ENCODE results near the gene ST6GALNAC6. TPM values are rescaled to one million over a fixed set of nuclear protein-coding genes. Genes with fewer than 3 reads are reported as not detected.

ST6GALNAC6 gene
- polyA plus RNA-seq (ENCODE audit: low read depth in 6 of 6): 10 to 100 TPM; 17.2 to 27.8 (median 19.8) TPM

- DNase-seq (peak; percentile 72), ATAC-seq (ENCODE audit: low read depth in 2 of 2) (peak; percentile 85 to 89)
- peaks cover 13 to 18% of the 10 kb centered on the region in 2 donors for H3K36me3 Mint-ChIP-seq
- H3K4me1 Mint-ChIP-seq: peaks cover 29 to 57% (median 45%) of the 10 kb centered on the region in 3 donors
- peaks cover 0 to 6% (median 3%) of the 10 kb centered on the region in 7 donors for H3K9me3 Mint-ChIP-seq
- H3K4me3 Mint-ChIP-seq: peak within 1 kb of the TSS; percentile 84 to 93 (median 86)
- peak within 1 kb of the TSS in 5 of 6 donors; percentile 33 to 90 (median 87) for H3K27ac Mint-ChIP-seq
- no peaks in the 10 kb centered on the region for H3K27me3 Mint-ChIP-seq
Observed at GRCh38 chr9:127899128-127899943, at the start of gene ST6GALNAC6. TSS of gene ST6GALNAC6 (minus strand) at chr9:127899603. CDS start at chr9:127897981, 1,622 bp downstream.

GRCh38 chr9:127947841-127948710 is 48.7 kb upstream of the ST6GALNAC6 start:
- Mint-ChIP-seq H3K4me1 (peaks cover 21 to 30% (median 29%) of the 10 kb centered on the region in 3 donors), H3K27ac (peak overlapping the region in 3 of 6 donors; percentile 47 to 69 (median 63)), H3K4me3 (no peak overlapping the region), H3K9me3 (no peaks in the 10 kb centered on the region), H3K27me3 (no peaks in the 10 kb centered on the region), H3K36me3 (no peaks in the 10 kb centered on the region)
- DNase-seq (no peak), ATAC-seq (ENCODE audit: low read depth in 2 of 2) (no peak)

GRCh38 chr9:127946728-127947127 is 47.3 kb upstream of the ST6GALNAC6 start:
- no peaks in the 10 kb centered on the region for H3K27me3 Mint-ChIP-seq
- H3K4me1 Mint-ChIP-seq: peaks cover 28 to 36% (median 35%) of the 10 kb centered on the region in 3 donors

GRCh38 chr9:127945942-127946341 is 46.5 kb upstream of the ST6GALNAC6 start:
- Mint-ChIP-seq H3K27ac (peak overlapping the region in 1 of 6 donors; percentile 37), H3K36me3 (no peaks in the 10 kb centered on the region), H3K4me1 (peaks cover 28 to 33% (median 32%) of the 10 kb centered on the region in 3 donors), H3K4me3 (no peak overlapping the region), H3K9me3 (no peaks in the 10 kb centered on the region), H3K27me3 (no peaks in the 10 kb centered on the region)
- DNase-seq: no peak
- no peak for ATAC-seq (ENCODE audit: low read depth in 2 of 2)

More at GRCh38 chr9:127946728-127947127, 47.3 kb upstream of the ST6GALNAC6 start:
- Mint-ChIP-seq H3K36me3 (no peaks in the 10 kb centered on the region), H3K9me3 (no peaks in the 10 kb centered on the region), H3K4me3 (no peak overlapping the region), H3K27ac (peak overlapping the region in 2 of 6 donors; percentile 56 to 69)
- ATAC-seq (ENCODE audit: low read depth in 2 of 2) (no peak), DNase-seq (no peak)

GRCh38 chr9:127945338-127945737 is 45.9 kb upstream of the ST6GALNAC6 start:
- no peaks in the 10 kb centered on the region for H3K9me3 Mint-ChIP-seq
- no peak for ATAC-seq (ENCODE audit: low read depth in 2 of 2)
- no peak for DNase-seq
- peaks cover 23 to 32% (median 27%) of the 10 kb centered on the region in 3 donors for H3K4me1 Mint-ChIP-seq
- H3K4me3 Mint-ChIP-seq: no peak overlapping the region
- H3K27me3 Mint-ChIP-seq: no peaks in the 10 kb centered on the region
- H3K36me3 Mint-ChIP-seq: no peaks in the 10 kb centered on the region
- peak overlapping the region in 3 of 6 donors; percentile 37 to 58 (median 56) for H3K27ac Mint-ChIP-seq

GRCh38 chr9:127944586-127945218 is 45.3 kb upstream of the ST6GALNAC6 start:
- H3K27me3 Mint-ChIP-seq: no peaks in the 10 kb centered on the region
- ATAC-seq (ENCODE audit: low read depth in 2 of 2) (no peak), DNase-seq (no peak)
- no peak overlapping the region for H3K4me3 Mint-ChIP-seq
- H3K9me3 Mint-ChIP-seq: no peaks in the 10 kb centered on the region
- H3K4me1 Mint-ChIP-seq: peaks cover 20 to 29% (median 25%) of the 10 kb centered on the region in 3 donors
- no peaks in the 10 kb centered on the region for H3K36me3 Mint-ChIP-seq
- H3K27ac Mint-ChIP-seq: peak overlapping the region in 3 of 6 donors; percentile 44 to 59 (median 56)

GRCh38 chr9:127943731-127944144 is 44.3 kb upstream of the ST6GALNAC6 start:
- DNase-seq: peak; percentile 73
- ATAC-seq (ENCODE audit: low read depth in 2 of 2): peak; percentile 76 to 83
- H3K27ac Mint-ChIP-seq: peak overlapping the region; percentile 34 to 95 (median 90)
- no peaks in the 10 kb centered on the region for H3K27me3 Mint-ChIP-seq
- H3K36me3 Mint-ChIP-seq: no peaks in the 10 kb centered on the region
- peak overlapping the region in 3 of 8 donors; percentile 17 to 82 (median 22) for H3K4me3 Mint-ChIP-seq
- H3K9me3 Mint-ChIP-seq: no peaks in the 10 kb centered on the region
- H3K4me1 Mint-ChIP-seq: peaks cover 19 to 33% (median 23%) of the 10 kb centered on the region in 3 donors

GRCh38 chr9:127943011-127943662 is 43.7 kb upstream of the ST6GALNAC6 start:
- peak in 1 of 2 donors; percentile 1 for ATAC-seq (ENCODE audit: low read depth in 2 of 2)
- Mint-ChIP-seq H3K9me3 (no peaks in the 10 kb centered on the region), H3K4me1 (peaks cover 17 to 33% (median 17%) of the 10 kb centered on the region in 3 donors), H3K27me3 (no peaks in the 10 kb centered on the region), H3K27ac (peak overlapping the region; percentile 6 to 92 (median 89)), H3K4me3 (peak overlapping the region in 4 of 8 donors; percentile 17 to 64 (median 34)), H3K36me3 (no peaks in the 10 kb centered on the region)
- DNase-seq: no peak

GRCh38 chr9:127942216-127943010 is 43.0 kb upstream of the ST6GALNAC6 start:
- peak overlapping the region in 2 of 8 donors; percentile 32 to 52 for H3K4me3 Mint-ChIP-seq
- H3K4me1 Mint-ChIP-seq: peaks cover 22 to 39% (median 22%) of the 10 kb centered on the region in 3 donors
- ATAC-seq (ENCODE audit: low read depth in 2 of 2): peak; percentile 49 to 59
- DNase-seq: peak; percentile 62
- no peaks in the 10 kb centered on the region for H3K36me3 Mint-ChIP-seq
- no peaks in the 10 kb centered on the region for H3K9me3 Mint-ChIP-seq
- H3K27ac Mint-ChIP-seq: peak overlapping the region; percentile 6 to 92 (median 88)
- no peaks in the 10 kb centered on the region for H3K27me3 Mint-ChIP-seq

GRCh38 chr9:127941961-127942215 is 42.5 kb upstream of the ST6GALNAC6 start:
- ATAC-seq (ENCODE audit: low read depth in 2 of 2) (no peak), DNase-seq (no peak)
- no peaks in the 10 kb centered on the region for H3K27me3 Mint-ChIP-seq
- H3K4me1 Mint-ChIP-seq: peaks cover 27 to 44% (median 28%) of the 10 kb centered on the region in 3 donors
- peak overlapping the region in 1 of 8 donors; percentile 52 for H3K4me3 Mint-ChIP-seq
- no peaks in the 10 kb centered on the region for H3K9me3 Mint-ChIP-seq
- no peaks in the 10 kb centered on the region for H3K36me3 Mint-ChIP-seq
- peak overlapping the region in 2 of 6 donors; percentile 74 to 82 for H3K27ac Mint-ChIP-seq

- ATAC-seq (ENCODE audit: low read depth in 2 of 2): no peak
- Mint-ChIP-seq H3K27ac (peak overlapping the region in 1 of 6 donors; percentile 82), H3K36me3 (no peaks in the 10 kb centered on the region), H3K4me1 (peaks cover 32 to 50% (median 32%) of the 10 kb centered on the region in 3 donors), H3K9me3 (no peaks in the 10 kb centered on the region), H3K4me3 (peak overlapping the region in 3 of 8 donors; percentile 68 to 79 (median 69)), H3K27me3 (no peaks in the 10 kb centered on the region)
- DNase-seq: no peak
Observed at GRCh38 chr9:127941062-127941960, 41.9 kb upstream of the ST6GALNAC6 start.
